Measurements from ENCODE around the gene ZP1.

GRCh38 chr11:60912851-60913528, 45.6 kb downstream of the ZP1 start:
- TF ChIP-seq CTCF (IDR thresholded peaks at IDR 0.05; ENCODE audit: control extremely low read depth in 1 of 3, insufficient read depth in 1 of 3, low read depth in 1 of 3, low read length in 3 of 3), result no peak
- TF ChIP-seq SIN3A (conservative IDR thresholded peaks at IDR 0.05 in 1 of 2, IDR thresholded peaks at IDR 0.05 in 1 of 2; ENCODE audit: low read depth in 1 of 2, low read length in 2 of 2), result no peak
